ENCODE measurements around the gene CHID1.

Gene CHID1

GRCh38 chr11:910589-911030 is at the start of gene CHID1:
CHID1 (minus strand) TSS chr11:910810; CDS start chr11:904816, 5,994 bp downstream.
- peak; percentile 82 for DNase-seq (ENCODE audit: low spot score)

DNA sequence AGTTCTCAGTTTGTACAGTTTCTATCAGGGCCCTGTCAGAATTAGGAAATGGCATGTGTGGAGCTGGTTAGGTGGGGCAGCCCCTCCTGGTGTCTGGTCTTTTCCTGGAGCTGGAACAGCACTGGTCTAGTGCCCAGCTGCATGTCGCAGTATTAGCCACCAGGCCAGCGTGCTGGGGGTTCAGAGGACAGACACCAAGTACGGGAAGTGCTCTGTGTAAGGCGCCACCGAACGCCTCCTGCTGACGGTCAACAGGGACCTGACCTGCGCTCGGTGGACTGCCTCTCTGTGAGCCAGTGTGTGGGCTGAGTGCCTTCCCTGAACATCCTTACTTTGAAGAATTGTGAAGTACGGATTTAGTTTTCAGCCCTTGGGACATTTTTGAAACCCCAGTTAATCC is 49.0 kb upstream of the CHID1 start:
- no peak for DNase-seq (ENCODE audit: low spot score)

GRCh38 chr11:959027-959426 is 48.4 kb upstream of the CHID1 start:
- no peak for DNase-seq (ENCODE audit: low spot score)

GRCh38 chr11:958101-958500 is 47.5 kb upstream of the CHID1 start:
- no peak for DNase-seq (ENCODE audit: low spot score)

- DNase-seq (ENCODE audit: low spot score) = no peak
These were observed 46.8 kb upstream of the CHID1 start for GRCh38 chr11:957212-957920.

GRCh38 chr11:955154-956063 is 44.8 kb upstream of the CHID1 start:
- DNase-seq (ENCODE audit: low spot score) = no peak

GRCh38 chr11:954392-955153 is 44.0 kb upstream of the CHID1 start:
- DNase-seq (ENCODE audit: low spot score) = no peak

DNA sequence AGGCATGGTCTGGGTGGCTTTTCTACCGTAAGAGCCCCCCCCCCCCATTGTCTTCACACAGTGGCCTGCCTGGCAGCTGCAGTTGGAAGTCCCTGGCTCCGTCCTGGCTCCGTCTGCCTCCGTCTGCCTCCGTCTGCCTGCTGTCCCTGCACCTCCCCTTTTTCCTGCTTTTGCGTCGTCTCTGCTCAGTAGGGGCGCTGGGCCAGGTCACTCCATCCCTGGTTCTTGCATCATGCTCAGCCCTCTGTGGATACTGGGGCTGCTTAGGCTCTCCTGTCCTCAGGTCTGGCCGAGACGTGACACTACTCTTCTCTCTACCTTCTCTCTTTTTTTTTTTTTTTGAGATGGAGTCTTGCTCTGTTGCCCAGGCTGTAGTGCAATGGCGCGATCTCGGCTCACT is 42.9 kb upstream of the CHID1 start:
- no peak for DNase-seq (ENCODE audit: low spot score)

- no peak for DNase-seq (ENCODE audit: low spot score)
These were observed 42.1 kb upstream of the CHID1 start for GRCh38 chr11:952406-953385.

DNA sequence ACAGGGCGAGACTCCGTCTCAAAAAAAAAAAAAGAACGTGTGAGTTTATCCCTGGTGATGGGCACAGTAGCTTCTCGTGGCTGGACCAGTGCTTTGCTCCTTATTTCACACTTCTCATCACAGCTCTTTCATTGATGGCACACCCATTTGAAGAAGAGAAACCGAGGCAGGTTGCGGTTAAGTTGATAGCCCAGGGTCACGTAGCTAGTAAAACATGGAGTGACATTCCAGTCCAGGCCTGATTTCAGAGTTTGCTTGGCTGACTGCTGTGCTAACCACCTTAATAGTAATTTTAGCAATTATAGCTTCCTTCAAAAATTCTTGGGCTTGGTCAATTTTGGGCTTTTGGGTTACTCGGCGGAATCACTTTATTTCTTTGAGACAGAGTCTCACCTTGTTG is 40.9 kb upstream of the CHID1 start:
- DNase-seq (ENCODE audit: low spot score) = no peak

DNA sequence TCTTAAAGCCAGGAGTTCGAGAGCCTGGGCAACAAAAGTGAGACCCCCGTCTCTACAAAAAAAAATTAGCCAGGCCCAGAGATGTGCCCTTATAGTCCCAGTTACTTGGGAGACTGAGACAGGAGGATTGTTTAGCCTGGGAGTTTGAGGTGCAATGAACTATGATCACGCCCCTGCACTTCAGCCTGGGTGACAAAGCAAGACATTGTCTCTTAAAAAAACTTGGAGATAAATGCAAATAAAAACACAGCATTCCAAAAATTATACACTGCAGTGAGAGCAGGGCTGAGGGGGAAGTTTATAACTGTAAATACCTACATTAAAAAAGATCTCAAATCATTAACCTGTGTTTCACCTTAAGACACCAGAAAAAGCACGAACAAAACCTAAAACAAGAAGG is 37.1 kb upstream of the CHID1 start:
- DNase-seq (ENCODE audit: low spot score) = no peak

GRCh38 chr11:945986-946385 is 35.4 kb upstream of the CHID1 start:
- DNase-seq (ENCODE audit: low spot score) = peak; percentile 72

- DNase-seq (ENCODE audit: low spot score) = no peak
These were observed 34.3 kb upstream of the CHID1 start for GRCh38 chr11:944711-945470.

DNA sequence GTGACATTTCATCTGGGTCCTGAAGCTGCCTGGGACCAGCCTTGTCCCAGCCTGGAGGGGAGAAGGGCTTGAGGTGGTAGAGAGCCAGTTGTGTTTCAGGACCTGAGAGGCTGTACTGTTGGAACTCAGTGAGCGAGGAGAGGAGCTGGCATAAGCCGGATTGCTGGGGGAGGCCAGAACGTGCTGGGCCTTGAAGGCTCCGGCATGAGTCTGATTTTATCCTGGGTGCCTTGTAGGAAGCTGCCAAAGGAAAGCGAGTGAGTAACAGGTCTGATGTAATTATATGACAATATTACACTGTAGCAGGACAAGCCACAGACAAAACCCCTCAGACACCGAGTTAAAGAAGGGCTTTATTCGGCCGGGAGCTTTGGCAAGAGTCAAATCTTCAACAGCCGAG is 32.2 kb upstream of the CHID1 start:
- no peak for DNase-seq (ENCODE audit: low spot score)

DNA sequence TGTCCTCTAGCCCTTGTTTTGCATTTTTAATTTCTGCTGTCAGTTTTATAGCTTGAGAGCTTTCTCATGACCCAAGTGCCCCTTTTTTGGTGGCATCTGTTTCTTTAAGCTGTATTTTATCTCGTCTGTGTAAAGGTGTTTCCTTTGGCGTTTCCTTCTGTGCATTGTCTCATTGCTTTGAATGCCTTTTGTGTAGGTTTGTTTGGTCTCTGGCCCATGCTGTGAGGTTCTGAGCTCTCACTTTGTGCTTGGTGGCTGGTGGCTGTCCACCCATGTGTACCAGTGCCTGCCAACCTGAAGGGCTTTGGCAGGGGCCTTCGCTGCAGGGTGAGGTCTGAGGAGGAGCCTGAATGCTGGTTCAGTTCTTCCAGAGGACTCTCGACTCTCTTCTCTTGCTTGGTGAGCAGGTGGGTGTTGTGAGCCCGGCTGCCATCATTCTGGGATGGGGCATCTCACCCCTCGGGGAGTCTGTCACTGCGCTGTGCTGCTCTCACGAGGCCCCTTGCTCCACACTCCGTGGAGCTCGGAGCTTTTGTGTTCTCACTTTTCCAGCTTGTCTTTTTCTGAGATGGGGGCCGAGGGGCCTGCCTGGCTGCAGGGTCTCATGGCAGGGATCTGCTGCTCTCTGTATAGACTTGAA is 30.0 kb upstream of the CHID1 start:
- DNase-seq (ENCODE audit: low spot score) = no peak

DNA sequence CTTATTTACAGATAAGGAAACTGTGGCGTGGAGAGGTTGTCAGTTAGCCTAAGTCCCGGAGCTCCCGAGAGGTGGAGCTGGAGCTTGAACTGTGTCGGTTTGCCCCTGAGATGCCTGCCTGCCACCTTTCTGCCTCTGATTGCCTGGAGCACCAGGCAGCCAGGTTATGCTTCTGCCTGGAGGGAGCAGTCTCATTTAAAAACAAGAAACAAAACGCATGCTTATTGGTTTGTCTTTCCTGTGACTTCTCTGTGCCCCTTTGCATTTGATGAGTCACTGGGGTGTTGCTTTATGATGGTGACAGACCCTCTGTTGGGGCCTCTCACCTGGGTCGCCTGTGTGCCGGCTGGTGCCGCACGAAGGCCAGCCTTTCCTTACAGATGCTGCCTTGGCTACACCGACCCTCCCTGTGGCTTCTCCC is 27.2 kb upstream of the CHID1 start:
- DNase-seq (ENCODE audit: low spot score) = no peak

GRCh38 chr11:936199-936598 is 25.6 kb upstream of the CHID1 start:
- no peak for DNase-seq (ENCODE audit: low spot score)

- no peak for DNase-seq (ENCODE audit: low spot score)
These were observed 23.9 kb upstream of the CHID1 start for GRCh38 chr11:934527-934926.

GRCh38 chr11:933936-934335 is 23.3 kb upstream of the CHID1 start:
- no peak for DNase-seq (ENCODE audit: low spot score)
